Adrenal gland (tissue), 5 donors: ENCODE measurements around the gene CYFIP1.

ENCODE experiments used
- POLR2A ChIP-seq, 2 donors: fragments of 450-650 bp; IDR thresholded peaks; one replicate each; pipeline ENCODE4 v1.6.1; 2017; ENCODE audit warnings: antibody characterized with exemption in 2 of 2, mild to moderate bottlenecking in 2 of 2, moderate library complexity in 1 of 2
- TF ChIP-seq, protein P1 (sequence below), 6 experiments: fragments of 450-650 bp in 4 of 6; fragments of 200-600 bp in 2 of 6; sonication (generic) in 1 of 6; IDR thresholded peaks; 1 replicate in 5 of 6; 2 replicates in 1 of 6; pipeline versions ENCODE4 v1.5.1 to v1.8.0; 2016 to 2021; ENCODE audit warnings: antibody characterized with exemption in 6 of 6, mild to moderate bottlenecking in 2 of 6, moderate library complexity in 1 of 6
- donor health status: DM: no; HTN: no; CAD: no.

DNA sequence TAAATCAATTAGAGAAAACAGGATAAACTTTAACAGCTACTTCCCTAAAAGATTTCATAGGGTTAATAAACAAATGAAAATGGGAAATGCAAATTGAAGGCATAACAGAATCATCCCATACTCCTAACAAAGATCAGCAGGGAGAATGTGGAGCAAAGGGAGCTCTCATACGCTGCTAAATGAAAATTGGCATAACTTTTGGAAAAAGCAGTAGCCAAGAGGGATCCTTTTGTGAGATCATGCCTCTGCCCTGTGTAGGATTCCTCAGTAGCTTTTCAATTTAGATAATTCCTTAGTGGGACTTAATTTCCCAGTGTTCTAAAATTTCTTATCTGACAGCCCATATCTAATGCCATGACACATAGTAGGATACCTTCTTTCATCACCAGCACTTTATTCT lies 123.5 kb downstream of the CYFIP1 start:
- TF ChIP-seq, protein P1, sequence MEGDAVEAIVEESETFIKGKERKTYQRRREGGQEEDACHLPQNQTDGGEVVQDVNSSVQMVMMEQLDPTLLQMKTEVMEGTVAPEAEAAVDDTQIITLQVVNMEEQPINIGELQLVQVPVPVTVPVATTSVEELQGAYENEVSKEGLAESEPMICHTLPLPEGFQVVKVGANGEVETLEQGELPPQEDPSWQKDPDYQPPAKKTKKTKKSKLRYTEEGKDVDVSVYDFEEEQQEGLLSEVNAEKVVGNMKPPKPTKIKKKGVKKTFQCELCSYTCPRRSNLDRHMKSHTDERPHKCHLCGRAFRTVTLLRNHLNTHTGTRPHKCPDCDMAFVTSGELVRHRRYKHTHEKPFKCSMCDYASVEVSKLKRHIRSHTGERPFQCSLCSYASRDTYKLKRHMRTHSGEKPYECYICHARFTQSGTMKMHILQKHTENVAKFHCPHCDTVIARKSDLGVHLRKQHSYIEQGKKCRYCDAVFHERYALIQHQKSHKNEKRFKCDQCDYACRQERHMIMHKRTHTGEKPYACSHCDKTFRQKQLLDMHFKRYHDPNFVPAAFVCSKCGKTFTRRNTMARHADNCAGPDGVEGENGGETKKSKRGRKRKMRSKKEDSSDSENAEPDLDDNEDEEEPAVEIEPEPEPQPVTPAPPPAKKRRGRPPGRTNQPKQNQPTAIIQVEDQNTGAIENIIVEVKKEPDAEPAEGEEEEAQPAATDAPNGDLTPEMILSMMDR (IDR thresholded peaks at IDR 0.05) = no peak
- no peak for TF ChIP-seq POLR2A (IDR thresholded peaks at IDR 0.05)
